HG03342 (cell line): ENCODE data around the gene SCYL3.

Source experiments
- ATAC-seq: cut with Tn5 transposase; IDR thresholded peaks from one replicate; pipeline ENCODE4 v1.9.1; 2021; ENCODE audit warnings: mild to moderate bottlenecking, moderate library complexity; ENCODE audit not compliant: unreplicated experiment

The SCYL3 gene

GRCh38 chr1:169900571-169900970 is 6.9 kb upstream of the SCYL3 start:
- no peak for ATAC-seq

- no peak for ATAC-seq
Observed at GRCh38 chr1:169899519-169900217, 6.0 kb upstream of the SCYL3 start.

GRCh38 chr1:169896013-169896412 is 2.3 kb upstream of the SCYL3 start:
- ATAC-seq = no peak

- no peak for ATAC-seq
Observed at GRCh38 chr1:169894424-169895145, 889 bp upstream of the SCYL3 start.

GRCh38 chr1:169892927-169893644 is 610 bp downstream of the SCYL3 start:
- ATAC-seq = no peak

GRCh38 chr1:169892176-169892926 is 1.3 kb downstream of the SCYL3 start:
- ATAC-seq = no peak

- ATAC-seq = no peak
Observed at GRCh38 chr1:169891539-169891885, 2.2 kb downstream of the SCYL3 start.

GRCh38 chr1:169890761-169891538 is 2.7 kb downstream of the SCYL3 start:
- ATAC-seq = no peak

GRCh38 chr1:169889871-169890270 is 3.8 kb downstream of the SCYL3 start:
- ATAC-seq = no peak

GRCh38 chr1:169886931-169887330 is 6.8 kb downstream of the SCYL3 start:
- no peak for ATAC-seq

- no peak for ATAC-seq
Observed at GRCh38 chr1:169886422-169886821, 7.3 kb downstream of the SCYL3 start.

GRCh38 chr1:169885207-169885606 is 8.5 kb downstream of the SCYL3 start:
- no peak for ATAC-seq

- ATAC-seq = no peak
Observed at GRCh38 chr1:169884634-169885033, 9.1 kb downstream of the SCYL3 start.

- ATAC-seq = no peak
Observed at GRCh38 chr1:169882039-169882511, 11.6 kb downstream of the SCYL3 start.

GRCh38 chr1:169879034-169879840 is 14.5 kb downstream of the SCYL3 start:
- ATAC-seq = no peak

- no peak for ATAC-seq
Observed at GRCh38 chr1:169878498-169878897, 15.2 kb downstream of the SCYL3 start.

GRCh38 chr1:169877800-169878491 is 15.8 kb downstream of the SCYL3 start:
- ATAC-seq = no peak

- ATAC-seq = no peak
Observed at GRCh38 chr1:169874229-169874628, 19.5 kb downstream of the SCYL3 start.
